Cerebellar nuclear complex (tissue), 1 donor: Measurements from ENCODE around the gene ANK2.
"Not testable (repeated sequence)": the region's sequence is repeated elsewhere in the genome, so short reads cannot be mapped to it uniquely, and the experiment has no call there.

Experiments used
- DNase-seq, 2 experiments: peaks; one replicate each; lab custom pipeline; 2025; lab: John Stamatoyannopoulos, UW

Gene ANK2

GRCh38 chr4:113051361-113051760 lies 1.9 kb downstream of the ANK2 start:
- no peak for DNase-seq

- no peak for DNase-seq
Measured at GRCh38 chr4:113052379-113052951, 3.0 kb downstream of the ANK2 start.

GRCh38 chr4:113053883-113054282 lies 4.4 kb downstream of the ANK2 start:
- DNase-seq, result no peak

GRCh38 chr4:113056318-113056717 lies 6.9 kb downstream of the ANK2 start:
- no peak for DNase-seq

- no peak for DNase-seq
Measured at GRCh38 chr4:113057891-113058290, 8.4 kb downstream of the ANK2 start.

- DNase-seq, result no peak
Measured at GRCh38 chr4:113059449-113060182, 10.2 kb downstream of the ANK2 start.

GRCh38 chr4:113060853-113061252 lies 11.4 kb downstream of the ANK2 start:
- no peak for DNase-seq

- DNase-seq, result no peak
Measured at GRCh38 chr4:113064244-113064643, 14.8 kb downstream of the ANK2 start.

- no peak for DNase-seq
Measured at GRCh38 chr4:113065629-113066028, 16.2 kb downstream of the ANK2 start.

GRCh38 chr4:113068771-113069170 lies 19.3 kb downstream of the ANK2 start:
- not testable (repeated sequence) for DNase-seq

GRCh38 chr4:113069212-113069892 lies 19.9 kb downstream of the ANK2 start:
- DNase-seq, result no peak

GRCh38 chr4:113070755-113071154 lies 21.3 kb downstream of the ANK2 start:
- no peak for DNase-seq

- DNase-seq, result no peak
Measured at GRCh38 chr4:113071274-113071673, 21.8 kb downstream of the ANK2 start.

GRCh38 chr4:113071805-113072204 lies 22.4 kb downstream of the ANK2 start:
- DNase-seq, result no peak

GRCh38 chr4:113073451-113074005 lies 24.1 kb downstream of the ANK2 start:
- peak in 1 of 2 experiments; percentile 46 for DNase-seq

GRCh38 chr4:113077575-113077974 lies 28.1 kb downstream of the ANK2 start:
- DNase-seq, result no peak

- DNase-seq, result no peak
Measured at GRCh38 chr4:113078066-113078465, 28.6 kb downstream of the ANK2 start.

GRCh38 chr4:113080050-113080449 lies 30.6 kb downstream of the ANK2 start:
- DNase-seq, result no peak

GRCh38 chr4:113080624-113081023 lies 31.2 kb downstream of the ANK2 start:
- DNase-seq, result no peak

- DNase-seq, result no peak
Measured at GRCh38 chr4:113083346-113083745, 33.9 kb downstream of the ANK2 start.

GRCh38 chr4:113086172-113086695 lies 36.8 kb downstream of the ANK2 start:
- no peak for DNase-seq

GRCh38 chr4:113088050-113088449 lies 38.6 kb downstream of the ANK2 start:
- DNase-seq, result no peak

- no peak for DNase-seq
Measured at GRCh38 chr4:113090954-113091353, 41.5 kb downstream of the ANK2 start.
